Transverse colon (tissue), 4 donors: ENCODE measurements around the gene ZBTB43. TPM values are rescaled to one million over a fixed set of nuclear protein-coding genes. Genes with fewer than 3 reads are reported as not detected.

Experiments
- DNase-seq: peaks from one replicate; pipeline ENCODE4 v3.0.0-alpha.2; 2019
- H3K27ac ChIP-seq, 4 donors: fragments of 200-600 bp; sonication (generic); 2 replicates each; pipeline ENCODE4 v1.5.1; 2016 to 2018; ENCODE audit warnings: inconsistent platforms in 4 of 4
- H3K27me3 ChIP-seq: fragments of 200-600 bp; sonication (generic); 2 replicates; pipeline ENCODE4 v1.5.1; 2017; ENCODE audit warnings: inconsistent platforms
- H3K36me3 ChIP-seq, 4 donors: fragments of 200-600 bp; sonication (generic); 2 replicates each; pipeline ENCODE4 v1.5.1; 2017 to 2019; ENCODE audit warnings: inconsistent platforms in 4 of 4
- H3K4me1 ChIP-seq, 4 donors: fragments of 200-600 bp; sonication (generic); 2 replicates each; pipeline ENCODE4 v1.5.1; 2017 to 2020; ENCODE audit warnings: inconsistent platforms in 4 of 4
- H3K4me3 ChIP-seq, 4 donors: fragments of 200-600 bp; sonication (generic); 1 replicate in 1 of 4; 2 replicates in 3 of 4; pipeline versions ENCODE4 v1.5.1 to v1.6.1; 2017 to 2019; ENCODE audit warnings: inconsistent platforms in 4 of 4
- H3K9me3 ChIP-seq, 2 donors: fragments of 200-600 bp; sonication (generic); 2 replicates each; pipeline ENCODE4 v1.5.1; 2017 to 2019; ENCODE audit warnings: inconsistent platforms in 2 of 2
- CTCF ChIP-seq, 5 experiments: fragments of 200-600 bp in 3 of 5; fragments of 450-650 bp in 2 of 5; sonication (generic) in 3 of 5; IDR thresholded peaks; 1 replicate in 2 of 5; 2 replicates in 3 of 5; pipeline ENCODE4 v1.5.1; 2016 to 2017; ENCODE audit warnings: antibody characterized with exemption in 5 of 5, inconsistent platforms in 3 of 5, mild to moderate bottlenecking in 2 of 5, moderate library complexity in 1 of 5
- EP300 ChIP-seq: sonication (generic); formaldehyde crosslinking; IDR thresholded peaks from one replicate; pipeline ENCODE4 v1.6.1; 2017; ENCODE audit warnings: antibody characterized with exemption, low read depth
- POLR2A ChIP-seq: fragments of 450-650 bp; IDR thresholded peaks from one replicate; pipeline ENCODE4 v1.6.1; 2016; ENCODE audit warnings: antibody characterized with exemption, mild to moderate bottlenecking, moderate library complexity
- POLR2AphosphoS5 ChIP-seq, 3 donors: sonication (generic); formaldehyde crosslinking; IDR thresholded peaks; one replicate each; pipeline ENCODE4 v1.6.1; 2016; ENCODE audit warnings: antibody characterized with exemption in 3 of 3
- WGBS, 2 donors: methylation state at CpG; one replicate each; pipeline ENCODE4 v1.1.5; 2018; ENCODE audit warnings: low coverage in 1 of 2; 5-methylcytosine and 5-hydroxymethylcytosine counted together
- in situ Hi-C, 4 donors: fragments of 200-750 bp; cut with MboI; loops; one replicate each; pipeline versions ENCODE4 v1.15.0 to v1.15.1; 2017; ENCODE audit warnings: low sequenced_read_pairs in 3 of 4, low pct_ligation_motif_present in 1 of 4, low pct_unique_long_range_greater_than_20kb in 1 of 4
- intact Hi-C: fragments of 100-400 bp; cut with DNase I; formaldehyde crosslinking; loops from one replicate; pipeline ENCODE4 v1.15.1; 2023; ENCODE audit warnings: low total_unique reads
- total RNA-seq, 4 donors: library from RNA; depleted of rRNA; stranded (reverse); fragments of >200 nt; gene quantifications; one replicate each; pipeline ENCODE4 v1.1.0, GENCODE V29; 2016

ZBTB43 gene
- total RNA-seq, 4 donors from 2014 or later, result 5.0 to 19.5 (median 16.6) TPM

DNA sequence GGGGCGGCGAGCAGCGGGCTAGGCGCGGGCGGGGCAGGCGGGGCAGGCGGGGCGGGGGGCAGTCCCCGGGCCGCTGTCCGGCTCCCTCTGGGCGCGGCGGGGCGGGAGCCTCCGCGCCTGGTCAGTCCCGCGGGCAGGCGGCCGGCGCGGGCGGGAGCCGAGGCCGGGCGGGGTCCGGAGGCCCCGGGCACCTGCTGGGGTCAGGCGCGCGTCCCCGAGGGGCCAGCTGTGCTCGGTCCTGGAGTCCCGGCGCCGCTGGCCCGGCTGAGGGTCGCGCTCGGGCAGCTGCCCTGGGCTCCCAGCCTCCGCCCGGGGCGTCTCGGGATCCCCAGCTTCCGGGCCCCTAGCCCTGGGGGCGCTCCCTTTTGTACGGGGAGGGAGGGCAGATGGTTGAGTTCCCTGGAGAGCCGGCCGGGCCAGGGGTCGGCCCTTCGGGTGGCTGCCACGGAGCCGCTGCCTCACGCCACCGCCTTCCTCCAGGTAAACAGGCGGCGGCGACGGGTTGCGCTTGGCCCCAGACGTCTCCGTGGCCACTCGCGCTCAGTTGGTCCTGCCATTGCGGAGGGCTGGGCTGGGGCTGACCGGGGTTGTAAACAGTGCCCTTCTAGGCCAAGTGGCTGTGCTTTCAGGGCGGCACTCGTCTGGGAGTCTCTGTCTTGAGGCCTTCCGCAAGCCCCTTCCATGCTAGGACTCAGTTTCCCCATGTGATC is 56.1 kb downstream of the ZBTB43 start:
- in situ Hi-C loops (no loop called here), intact Hi-C loops (no loop called here)
- Histone ChIP-seq H3K4me1 (peaks cover 16 to 30% (median 29%) of the 10 kb centered on the region in 4 donors), H3K9me3 (no peaks in the 10 kb centered on the region), H3K27me3 (no peaks in the 10 kb centered on the region), H3K4me3 (peak overlapping the region; percentile 68 to 95 (median 87)), H3K27ac (peak overlapping the region; percentile 90 to 96 (median 93)), H3K36me3 (no peaks in the 10 kb centered on the region)
- WGBS, 2 donors, result 0 to 1% methylated on average over 2 to 40 of the region's 71 CpGs
- TF ChIP-seq EP300 (no peak), POLR2A (no peak), POLR2AphosphoS5 (IDR thresholded peaks at IDR 0.05) (no peak), CTCF (IDR thresholded peaks at IDR 0.05) (no peak)
- peak; percentile 57 for DNase-seq

DNA sequence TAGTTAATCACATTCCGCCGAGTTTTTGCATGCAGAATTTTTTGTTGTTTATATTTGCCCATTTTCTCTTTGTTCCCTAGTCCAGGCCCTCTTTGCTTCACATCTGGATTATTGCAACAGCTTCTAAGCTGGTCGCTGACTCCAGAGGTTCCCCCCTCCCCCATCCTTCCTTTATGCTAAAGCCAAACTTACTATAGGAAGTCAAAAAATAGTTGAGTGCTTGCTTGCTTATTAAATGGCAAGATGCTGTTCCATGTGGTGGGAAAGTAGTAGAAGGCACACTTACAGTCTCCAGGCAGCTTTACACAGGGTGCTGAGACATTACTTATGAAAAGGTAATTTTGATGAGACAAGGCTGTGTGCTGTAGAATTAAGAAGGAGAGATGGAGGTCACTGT is 56.9 kb downstream of the ZBTB43 start:
- TF ChIP-seq POLR2A (no peak), CTCF (IDR thresholded peaks at IDR 0.05) (no peak), POLR2AphosphoS5 (IDR thresholded peaks at IDR 0.05) (no peak), EP300 (no peak)
- in situ Hi-C loops (no loop called here), intact Hi-C loops (no loop called here)
- H3K36me3 ChIP-seq, result no peaks in the 10 kb centered on the region
- no peak for DNase-seq
- no peaks in the 10 kb centered on the region for H3K9me3 ChIP-seq
- 7 to 17% methylated on average over 2 to 3 of the region's 3 CpGs for WGBS, 2 donors
- peaks cover 16 to 30% (median 29%) of the 10 kb centered on the region in 4 donors for H3K4me1 ChIP-seq
- H3K4me3 ChIP-seq, result peak overlapping the region; percentile 68 to 95 (median 87)
- peak overlapping the region; percentile 90 to 96 (median 93) for H3K27ac ChIP-seq
- no peaks in the 10 kb centered on the region for H3K27me3 ChIP-seq

DNA sequence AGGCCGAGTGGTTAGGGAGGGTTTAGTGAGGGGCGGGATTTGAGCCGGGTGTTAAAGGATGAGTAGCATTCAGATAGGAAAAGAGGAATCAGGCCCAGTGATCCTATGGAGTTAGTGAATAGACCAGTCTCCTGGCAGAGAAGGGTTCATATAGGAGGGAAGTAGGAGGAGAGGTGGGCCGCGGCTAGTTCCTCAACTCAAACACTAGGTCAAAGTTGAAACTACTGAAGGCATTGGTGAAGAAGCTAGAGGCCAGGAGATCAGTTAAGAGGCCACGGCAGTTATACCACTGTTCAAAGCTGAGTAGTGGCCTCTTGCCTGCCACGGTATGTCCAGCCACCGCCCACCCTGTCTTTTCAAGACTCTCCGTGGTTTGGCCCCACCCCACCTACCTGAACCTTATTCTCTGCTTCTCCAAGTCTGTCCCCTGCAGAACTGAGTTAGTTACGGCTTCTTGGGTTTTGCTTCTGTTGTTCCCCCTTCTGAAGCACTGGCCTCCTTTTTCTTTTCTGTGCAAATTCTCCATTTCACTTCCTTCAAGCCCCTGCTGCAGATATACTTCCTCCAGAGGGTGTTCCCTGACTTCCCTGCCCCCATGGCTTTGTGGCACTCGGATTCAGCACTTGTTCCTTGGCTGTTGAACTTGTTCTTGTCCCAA is 57.4 kb downstream of the ZBTB43 start:
- peak; percentile 46 for DNase-seq
- Histone ChIP-seq H3K36me3 (no peaks in the 10 kb centered on the region), H3K27me3 (no peaks in the 10 kb centered on the region), H3K27ac (peak overlapping the region; percentile 90 to 96 (median 93)), H3K9me3 (no peaks in the 10 kb centered on the region), H3K4me3 (peak overlapping the region in 3 of 4 donors; percentile 82 to 95 (median 92)), H3K4me1 (peaks cover 16 to 30% (median 29%) of the 10 kb centered on the region in 4 donors)
- intact Hi-C loops, result no loop called here
- TF ChIP-seq EP300, result no peak
- no peak for TF ChIP-seq POLR2A
- no peak for TF ChIP-seq POLR2AphosphoS5 (IDR thresholded peaks at IDR 0.05)
- no peak for TF ChIP-seq CTCF (IDR thresholded peaks at IDR 0.05)
- WGBS, 2 donors, result 24 to 34% methylated on average over 6 to 11 of the region's 11 CpGs
- in situ Hi-C loops, result no loop called here

DNA sequence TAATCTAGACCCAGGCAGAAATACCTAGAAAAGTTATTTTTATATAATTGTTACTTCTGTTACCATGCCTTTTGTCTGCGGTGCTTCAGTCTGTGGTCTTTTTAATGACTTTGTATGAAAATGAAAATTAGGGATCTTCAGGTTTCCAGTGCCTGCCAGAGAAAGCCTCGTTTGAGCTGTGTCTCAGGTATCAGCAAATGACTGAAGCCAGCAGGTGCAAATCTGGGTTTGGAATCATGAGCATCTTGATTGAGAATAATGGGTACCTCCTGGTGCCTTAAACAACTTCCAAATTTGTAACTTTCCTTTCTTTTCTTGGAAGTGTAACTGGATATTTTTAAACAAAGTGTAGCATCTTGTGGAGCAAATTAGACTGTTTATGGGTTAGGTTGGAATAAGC is 59.9 kb downstream of the ZBTB43 start:
- no peaks in the 10 kb centered on the region for H3K36me3 ChIP-seq
- peaks cover 16 to 28% (median 26%) of the 10 kb centered on the region in 4 donors for H3K4me1 ChIP-seq
- no peaks in the 10 kb centered on the region for H3K27me3 ChIP-seq
- no peak overlapping the region for H3K27ac ChIP-seq
- H3K4me3 ChIP-seq, result no peak overlapping the region
- in situ Hi-C loops, result no loop called here
- no peak for TF ChIP-seq POLR2AphosphoS5 (IDR thresholded peaks at IDR 0.05)
- no peak for TF ChIP-seq EP300
- TF ChIP-seq POLR2A, result no peak
- TF ChIP-seq CTCF (IDR thresholded peaks at IDR 0.05), result no peak
- DNase-seq, result no peak
- H3K9me3 ChIP-seq, result no peaks in the 10 kb centered on the region
- intact Hi-C loops, result no loop called here
- WGBS, 2 donors, result 70 to 100% methylated on average over 1 to 2 of the region's 2 CpGs
